Activated T-helper 2 cell treated with anti-CD3 and anti-CD28 coated beads, Interferon-gamma antibody, Interleukin-2, Interleukin-4, amounts not matched to agents 10 μg/mL and 5 μg/mL and 100 μg/mL, durations not matched to agents 14 hours and 24 hours and 36 hours (primary cell): ENCODE data around the gene FUZ. TPM values are rescaled to one million over a fixed set of nuclear protein-coding genes. Genes with fewer than 3 reads are reported as not detected.

ENCODE experiments used
- DNase-seq: peaks from one replicate; pipeline ENCODE4 v3.0.0; 2021; ENCODE audit warnings: low spot score
- H3K27ac Mint-ChIP-seq: one replicate; pipeline ENCODE4 v1.8.0; 2021; ENCODE audit warnings: mixed read lengths
- H3K27me3 Mint-ChIP-seq: one replicate; pipeline ENCODE4 v1.8.0; 2021; ENCODE audit warnings: low read depth, mixed read lengths
- H3K36me3 Mint-ChIP-seq: one replicate; pipeline ENCODE4 v1.8.0; 2021; ENCODE audit warnings: low read depth, mixed read lengths
- H3K4me1 Mint-ChIP-seq: one replicate; pipeline ENCODE4 v1.8.0; 2021; ENCODE audit warnings: low read depth, mixed read lengths
- H3K4me3 Mint-ChIP-seq: one replicate; pipeline ENCODE4 v1.8.0; 2021; ENCODE audit warnings: low read depth, mild to moderate bottlenecking, moderate library complexity, mixed read lengths
- H3K9me3 Mint-ChIP-seq: one replicate; pipeline ENCODE4 v1.8.0; 2021; ENCODE audit warnings: mixed read lengths
- intact Hi-C: fragments of 100-400 bp; cut with micrococcal nuclease; formaldehyde crosslinking; loops from one replicate; pipeline ENCODE4 v1.15.1; 2023
- total RNA-seq: library from RNA; stranded (reverse); gene quantifications from 2 replicates; pipeline ENCODE4 v1.2.3, GENCODE V29; 2022

FUZ gene
- total RNA-seq, 1 donor from 2014 or later = 13.6 TPM

GRCh38 chr19:49773663-49774350, 39.3 kb downstream of the FUZ start:
- no peaks in the 10 kb centered on the region for H3K27me3 Mint-ChIP-seq
- intact Hi-C loops = no loop called here
- H3K27ac Mint-ChIP-seq = peak overlapping the region; percentile 48
- peaks cover 9% of the 10 kb centered on the region for H3K36me3 Mint-ChIP-seq
- H3K9me3 Mint-ChIP-seq = no peaks in the 10 kb centered on the region
- H3K4me3 Mint-ChIP-seq = no peak overlapping the region
- DNase-seq = no peak
- no peaks in the 10 kb centered on the region for H3K4me1 Mint-ChIP-seq

GRCh38 chr19:49772850-49773432, 40.2 kb downstream of the FUZ start:
- DNase-seq = no peak
- H3K9me3 Mint-ChIP-seq = no peaks in the 10 kb centered on the region
- H3K4me1 Mint-ChIP-seq = peaks cover 5% of the 10 kb centered on the region
- no peak overlapping the region for H3K27ac Mint-ChIP-seq
- peaks cover 9% of the 10 kb centered on the region for H3K36me3 Mint-ChIP-seq
- no peaks in the 10 kb centered on the region for H3K27me3 Mint-ChIP-seq
- intact Hi-C loops = no loop called here
- no peak overlapping the region for H3K4me3 Mint-ChIP-seq

- H3K36me3 Mint-ChIP-seq = peaks cover 9% of the 10 kb centered on the region
- no peak overlapping the region for H3K4me3 Mint-ChIP-seq
- peaks cover 12% of the 10 kb centered on the region for H3K4me1 Mint-ChIP-seq
- H3K27ac Mint-ChIP-seq = no peak overlapping the region
- intact Hi-C loops = no loop called here
- no peak for DNase-seq
- H3K9me3 Mint-ChIP-seq = no peaks in the 10 kb centered on the region
- H3K27me3 Mint-ChIP-seq = no peaks in the 10 kb centered on the region
Measured at GRCh38 chr19:49771674-49772139, 41.4 kb downstream of the FUZ start.

GRCh38 chr19:49770529-49770928, 42.6 kb downstream of the FUZ start:
- intact Hi-C loops = no loop called here
- Mint-ChIP-seq H3K4me1 (peaks cover 18% of the 10 kb centered on the region), H3K9me3 (no peaks in the 10 kb centered on the region), H3K27me3 (no peaks in the 10 kb centered on the region), H3K36me3 (peaks cover 6% of the 10 kb centered on the region), H3K4me3 (no peak overlapping the region), H3K27ac (no peak overlapping the region)
- no peak for DNase-seq

GRCh38 chr19:49767967-49768581, 45.0 kb downstream of the FUZ start:
- Mint-ChIP-seq H3K27me3 (no peaks in the 10 kb centered on the region), H3K4me3 (peak overlapping the region; percentile 96), H3K4me1 (peaks cover 18% of the 10 kb centered on the region), H3K36me3 (peaks cover 6% of the 10 kb centered on the region), H3K9me3 (no peaks in the 10 kb centered on the region), H3K27ac (peak overlapping the region; percentile 72)
- intact Hi-C loops = loop anchor here (2.0 kb wide), 2 partner anchors 45 to 91 kb away; partner anchors contain the start of genes FUZ and PRMT1
- DNase-seq = no peak

GRCh38 chr19:49767381-49767780, 45.7 kb downstream of the FUZ start:
- peaks cover 6% of the 10 kb centered on the region for H3K36me3 Mint-ChIP-seq
- no peaks in the 10 kb centered on the region for H3K9me3 Mint-ChIP-seq
- peak overlapping the region; percentile 96 for H3K4me3 Mint-ChIP-seq
- H3K27me3 Mint-ChIP-seq = no peaks in the 10 kb centered on the region
- intact Hi-C loops = loop anchor here (2.0 kb wide), 2 partner anchors 45 to 91 kb away; partner anchors contain the start of genes FUZ and PRMT1
- H3K27ac Mint-ChIP-seq = peak overlapping the region; percentile 72
- DNase-seq = no peak
- peaks cover 18% of the 10 kb centered on the region for H3K4me1 Mint-ChIP-seq

DNA sequence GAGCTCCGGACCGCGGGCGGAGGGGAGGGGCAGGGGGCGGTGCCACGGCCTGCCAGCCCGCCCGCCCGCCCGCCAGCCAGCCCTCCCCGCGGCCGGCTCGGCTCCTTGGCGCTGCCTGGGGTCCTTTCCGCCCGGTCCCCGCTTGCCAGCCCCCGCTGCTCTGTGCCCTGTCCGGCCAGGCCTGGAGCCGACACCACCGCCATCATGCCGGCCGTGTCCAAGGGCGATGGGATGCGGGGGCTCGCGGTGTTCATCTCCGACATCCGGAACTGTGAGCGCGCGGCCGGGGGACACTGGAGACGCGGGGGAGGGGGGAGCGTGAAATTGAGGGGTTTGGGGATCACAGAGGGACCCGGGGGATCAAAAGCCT, 46.2 kb downstream of the FUZ start, which contains the start of gene AP2A1:
Gene AP2A1, plus strand, starts transcription at position 72 of the 370 bp plus-strand sequence. Its CDS starts 133 bp downstream, at position 205.
- Mint-ChIP-seq H3K4me1 (peaks cover 18% of the 10 kb centered on the region), H3K4me3 (peak within 1 kb of the TSS; percentile 96), H3K27ac (peak within 1 kb of the TSS; percentile 89), H3K27me3 (no peaks in the 10 kb centered on the region), H3K36me3 (peaks cover 6% of the 10 kb centered on the region), H3K9me3 (no peaks in the 10 kb centered on the region)
- intact Hi-C loops = loop anchor here (1.0 to 2.0 kb wide), 5 partner anchors 46 to 127 kb away; partner anchors contain the start of genes AKT1S1, FUZ, PNKP and PRMT1
- DNase-seq = no peak

GRCh38 chr19:49766007-49766929, 46.8 kb downstream of the FUZ start:
- peaks cover 6% of the 10 kb centered on the region for H3K36me3 Mint-ChIP-seq
- peak overlapping the region; percentile 91 for H3K4me3 Mint-ChIP-seq
- no peaks in the 10 kb centered on the region for H3K9me3 Mint-ChIP-seq
- H3K4me1 Mint-ChIP-seq = peaks cover 18% of the 10 kb centered on the region
- H3K27ac Mint-ChIP-seq = peak overlapping the region; percentile 89
- intact Hi-C loops = loop anchor here (1.0 to 2.0 kb wide), 5 partner anchors 47 to 126 kb away; partner anchors contain the start of genes AKT1S1, FUZ, PNKP and PRMT1
- no peaks in the 10 kb centered on the region for H3K27me3 Mint-ChIP-seq
- DNase-seq = peak; percentile 99

DNA sequence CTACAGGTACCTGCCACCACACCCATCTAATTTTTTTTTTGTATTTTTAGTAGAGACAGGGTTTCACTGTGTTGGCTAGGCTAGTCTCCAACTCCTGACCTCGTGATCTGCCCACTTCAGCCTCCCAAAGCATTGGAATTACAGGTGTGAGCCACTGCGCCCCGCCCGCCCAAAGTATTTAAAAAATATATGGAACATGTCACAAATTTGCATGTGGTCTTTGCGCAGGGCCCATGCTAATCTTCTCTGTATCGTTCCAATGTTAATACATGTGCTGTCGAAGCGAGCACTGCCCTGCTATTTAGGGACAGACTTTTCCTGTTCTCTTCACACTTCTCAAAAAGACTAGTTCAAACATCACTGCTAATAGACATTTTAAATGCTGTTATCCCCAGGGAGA, 48.8 kb downstream of the FUZ start:
- H3K4me3 Mint-ChIP-seq = peak overlapping the region; percentile 57
- no peak for DNase-seq
- H3K27me3 Mint-ChIP-seq = no peaks in the 10 kb centered on the region
- peaks cover 3% of the 10 kb centered on the region for H3K36me3 Mint-ChIP-seq
- H3K27ac Mint-ChIP-seq = peak overlapping the region; percentile 40
- H3K4me1 Mint-ChIP-seq = peaks cover 18% of the 10 kb centered on the region
- H3K9me3 Mint-ChIP-seq = no peaks in the 10 kb centered on the region
- intact Hi-C loops = no loop called here

GRCh38 chr19:49763230-49763629, 49.9 kb downstream of the FUZ start, which contains the start of gene TSKS:
TSKS (minus strand) TSS chr19:49763306; CDS start chr19:49763247, 59 bp downstream.
- Mint-ChIP-seq H3K9me3 (no peaks in the 10 kb centered on the region), H3K27ac (peak within 1 kb of the TSS; percentile 59), H3K36me3 (no peaks in the 10 kb centered on the region), H3K27me3 (no peaks in the 10 kb centered on the region), H3K4me3 (peak within 1 kb of the TSS; percentile 45), H3K4me1 (peaks cover 14% of the 10 kb centered on the region)
- intact Hi-C loops = no loop called here
- DNase-seq = no peak

DNA sequence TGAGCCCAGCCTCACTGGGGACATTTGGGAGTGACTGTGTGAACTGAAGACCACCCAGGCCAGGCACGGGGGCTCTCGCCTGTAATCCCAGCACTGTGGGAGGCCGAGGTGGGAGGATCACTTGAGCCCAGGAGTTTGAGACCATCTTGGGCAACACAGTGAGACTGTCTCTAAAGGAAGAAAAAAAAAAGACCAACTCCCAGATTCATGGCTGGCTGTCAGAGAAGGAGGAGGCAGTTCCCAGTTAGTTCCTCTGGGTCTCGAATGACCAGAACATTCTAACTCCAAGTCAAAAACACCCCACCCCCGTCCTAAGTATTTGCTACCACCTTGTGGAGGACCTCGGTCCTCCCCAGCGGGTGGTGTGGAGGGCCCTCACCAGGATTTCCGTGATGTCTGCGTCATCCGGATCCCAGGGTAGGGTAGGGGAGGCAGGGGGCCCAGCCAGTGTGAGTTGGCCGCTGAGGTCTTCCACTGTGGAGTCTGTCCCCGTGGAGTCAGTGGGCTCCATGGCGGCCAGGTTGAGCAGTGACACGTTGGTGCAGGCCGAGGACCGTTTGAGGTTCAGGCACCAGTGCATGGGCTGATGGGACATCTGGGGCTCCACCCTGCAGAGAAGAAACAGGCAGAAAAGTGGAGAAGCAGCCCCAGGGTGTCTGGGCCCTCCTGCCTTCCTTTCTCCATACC, 51.3 kb downstream of the FUZ start:
- Mint-ChIP-seq H3K9me3 (no peaks in the 10 kb centered on the region), H3K4me1 (peaks cover 6% of the 10 kb centered on the region), H3K4me3 (peak overlapping the region; percentile 45), H3K27ac (peak overlapping the region; percentile 42), H3K36me3 (no peaks in the 10 kb centered on the region), H3K27me3 (peaks cover 3% of the 10 kb centered on the region)
- intact Hi-C loops = no loop called here
- no peak for DNase-seq
